ENCODE results near the gene LAGE3. TPM values are rescaled to one million over a fixed set of nuclear protein-coding genes. Genes with fewer than 3 reads are reported as not detected.
A peak's percentile ranks its signal among the peaks of the same experiment; 100 is the strongest.

The LAGE3 gene
- total RNA-seq, 4 donors from 2014 or later: 8.0 to 44.4 (median 28.6) TPM

GRCh38 chrX:154436983-154437752, 41.9 kb downstream of the LAGE3 start, which contains the start of gene GDI1:
GDI1 (plus strand) TSS chrX:154437154; CDS start chrX:154437255, 101 bp downstream.
- H3K27ac ChIP-seq: peak within 1 kb of the TSS; percentile 88
- peaks cover 54% of the 10 kb centered on the region for H3K36me3 ChIP-seq

GRCh38 chrX:154436374-154436982, 42.6 kb downstream of the LAGE3 start:
- peak overlapping the region; percentile 88 for H3K27ac ChIP-seq
- peaks cover 15% of the 10 kb centered on the region for H3K4me1 ChIP-seq
- peak in 1 of 2 donors; percentile 64 for DNase-seq (ENCODE audit: low spot score in 2 of 2)
- peak overlapping the region; percentile 67 for H3K4me3 ChIP-seq
- H3K9me3 ChIP-seq: no peaks in the 10 kb centered on the region
- H3K27me3 ChIP-seq: no peaks in the 10 kb centered on the region
- H3K36me3 ChIP-seq: peaks cover 51% of the 10 kb centered on the region
- 71% methylated on average over 6 of the region's 78 CpGs for WGBS
- no peak for TF ChIP-seq POLR2AphosphoS5 (IDR thresholded peaks at IDR 0.05)

More at GRCh38 chrX:154436983-154437752, 41.9 kb downstream of the LAGE3 start, which contains the start of gene GDI1:
- Histone ChIP-seq H3K4me1 (peaks cover 15% of the 10 kb centered on the region), H3K27me3 (no peaks in the 10 kb centered on the region), H3K9me3 (no peaks in the 10 kb centered on the region), H3K4me3 (peak within 1 kb of the TSS; percentile 67)
- DNase-seq (ENCODE audit: low spot score in 2 of 2): peak in 1 of 2 donors; percentile 73
- WGBS: 51% methylated on average over 43 of the region's 93 CpGs
- TF ChIP-seq POLR2A (IDR thresholded peaks at IDR 0.05): no peak
- no peak for TF ChIP-seq CTCF (IDR thresholded peaks at IDR 0.05)
- TF ChIP-seq POLR2AphosphoS5 (IDR thresholded peaks at IDR 0.05): no peak
- no peak for TF ChIP-seq EP300 (IDR thresholded peaks at IDR 0.05)

GRCh38 chrX:154435171-154435733, 43.8 kb downstream of the LAGE3 start:
- DNase-seq (ENCODE audit: low spot score in 2 of 2): peak in 1 of 2 donors; percentile 59
- TF ChIP-seq POLR2A (IDR thresholded peaks at IDR 0.05): no peak
- no peak for TF ChIP-seq POLR2AphosphoS5 (IDR thresholded peaks at IDR 0.05)
- TF ChIP-seq EP300 (IDR thresholded peaks at IDR 0.05): no peak
- TF ChIP-seq CTCF (IDR thresholded peaks at IDR 0.05): no peak
- Histone ChIP-seq H3K27ac (no peak overlapping the region), H3K4me3 (no peak overlapping the region), H3K4me1 (peaks cover 19% of the 10 kb centered on the region), H3K9me3 (no peaks in the 10 kb centered on the region), H3K27me3 (no peaks in the 10 kb centered on the region), H3K36me3 (peaks cover 41% of the 10 kb centered on the region)
- 93% methylated on average over 11 of the region's 19 CpGs for whole genome bisulfite sequencing

- no peaks in the 10 kb centered on the region for H3K9me3 ChIP-seq
- peaks cover 24% of the 10 kb centered on the region for H3K4me1 ChIP-seq
- TF ChIP-seq CTCF (IDR thresholded peaks at IDR 0.05): no peak
- peaks cover 35% of the 10 kb centered on the region for H3K36me3 ChIP-seq
- 100% methylated on average over 2 of the region's 7 CpGs for WGBS
- no peak overlapping the region for H3K27ac ChIP-seq
- no peak overlapping the region for H3K4me3 ChIP-seq
- H3K27me3 ChIP-seq: no peaks in the 10 kb centered on the region
- no peak for DNase-seq (ENCODE audit: low spot score in 2 of 2)
These were observed 44.5 kb downstream of the LAGE3 start for GRCh38 chrX:154434394-154435168.

- Histone ChIP-seq H3K27me3 (no peaks in the 10 kb centered on the region), H3K4me1 (peaks cover 27% of the 10 kb centered on the region), H3K4me3 (no peak overlapping the region), H3K27ac (no peak overlapping the region), H3K36me3 (peaks cover 35% of the 10 kb centered on the region), H3K9me3 (no peaks in the 10 kb centered on the region)
- DNase-seq (ENCODE audit: low spot score in 2 of 2): no peak
- WGBS: 91% methylated on average over 6 of the region's 7 CpGs
- TF ChIP-seq CTCF (IDR thresholded peaks at IDR 0.05) (no peak), POLR2AphosphoS5 (IDR thresholded peaks at IDR 0.05) (no peak), EP300 (IDR thresholded peaks at IDR 0.05) (no peak), POLR2A (IDR thresholded peaks at IDR 0.05) (no peak)
These were observed 45.5 kb downstream of the LAGE3 start for GRCh38 chrX:154433605-154434004.

Measured in suprapubic skin (tissue), 4 donors.